ENCODE data around the gene C1QTNF8.

- TF ChIP-seq, protein P1, sequence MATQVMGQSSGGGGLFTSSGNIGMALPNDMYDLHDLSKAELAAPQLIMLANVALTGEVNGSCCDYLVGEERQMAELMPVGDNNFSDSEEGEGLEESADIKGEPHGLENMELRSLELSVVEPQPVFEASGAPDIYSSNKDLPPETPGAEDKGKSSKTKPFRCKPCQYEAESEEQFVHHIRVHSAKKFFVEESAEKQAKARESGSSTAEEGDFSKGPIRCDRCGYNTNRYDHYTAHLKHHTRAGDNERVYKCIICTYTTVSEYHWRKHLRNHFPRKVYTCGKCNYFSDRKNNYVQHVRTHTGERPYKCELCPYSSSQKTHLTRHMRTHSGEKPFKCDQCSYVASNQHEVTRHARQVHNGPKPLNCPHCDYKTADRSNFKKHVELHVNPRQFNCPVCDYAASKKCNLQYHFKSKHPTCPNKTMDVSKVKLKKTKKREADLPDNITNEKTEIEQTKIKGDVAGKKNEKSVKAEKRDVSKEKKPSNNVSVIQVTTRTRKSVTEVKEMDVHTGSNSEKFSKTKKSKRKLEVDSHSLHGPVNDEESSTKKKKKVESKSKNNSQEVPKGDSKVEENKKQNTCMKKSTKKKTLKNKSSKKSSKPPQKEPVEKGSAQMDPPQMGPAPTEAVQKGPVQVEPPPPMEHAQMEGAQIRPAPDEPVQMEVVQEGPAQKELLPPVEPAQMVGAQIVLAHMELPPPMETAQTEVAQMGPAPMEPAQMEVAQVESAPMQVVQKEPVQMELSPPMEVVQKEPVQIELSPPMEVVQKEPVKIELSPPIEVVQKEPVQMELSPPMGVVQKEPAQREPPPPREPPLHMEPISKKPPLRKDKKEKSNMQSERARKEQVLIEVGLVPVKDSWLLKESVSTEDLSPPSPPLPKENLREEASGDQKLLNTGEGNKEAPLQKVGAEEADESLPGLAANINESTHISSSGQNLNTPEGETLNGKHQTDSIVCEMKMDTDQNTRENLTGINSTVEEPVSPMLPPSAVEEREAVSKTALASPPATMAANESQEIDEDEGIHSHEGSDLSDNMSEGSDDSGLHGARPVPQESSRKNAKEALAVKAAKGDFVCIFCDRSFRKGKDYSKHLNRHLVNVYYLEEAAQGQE (IDR thresholded peaks at IDR 0.05; ENCODE audit: insufficient replicate concordance, low read depth): no peak
- TF ChIP-seq POLR2AphosphoS5 (IDR thresholded peaks at IDR 0.05; ENCODE audit: low read depth): no peak
- TF ChIP-seq CTCF (IDR thresholded peaks at IDR 0.05; ENCODE audit: insufficient read depth, low read length): no peak
- no peak for TF ChIP-seq SPI1 (IDR thresholded peaks at IDR 0.05; ENCODE audit: borderline replicate concordance, low read depth)
These were observed 21.7 kb downstream of the C1QTNF8 start for GRCh38 chr16:1074379-1074649.
